GM18870 (cell line): Measurements from ENCODE around the gene MOB1A.
"Not testable (repeated sequence)": the region's sequence is repeated elsewhere in the genome, so short reads cannot be mapped to it uniquely, and the experiment has no call there.

Experiments used
- ATAC-seq: cut with Tn5 transposase; IDR thresholded peaks from one replicate; pipeline ENCODE4 v1.9.1; 2021; ENCODE audit warnings: moderate library complexity; ENCODE audit not compliant: unreplicated experiment

Gene MOB1A

GRCh38 chr2:74178211-74179062 is at the start of gene MOB1A:
Gene MOB1A, minus strand, starts transcription at chr2:74178879. Its CDS starts 205 bp downstream, at chr2:74178674.
- peak; percentile 73 for ATAC-seq

- ATAC-seq, result no peak
Observed at GRCh38 chr2:74227646-74228045, 49.0 kb upstream of the MOB1A start.

- ATAC-seq, result no peak
Observed at GRCh38 chr2:74226648-74227213, 48.1 kb upstream of the MOB1A start.

- no peak for ATAC-seq
Observed at GRCh38 chr2:74225698-74226459, 47.2 kb upstream of the MOB1A start.

- no peak for ATAC-seq
Observed at GRCh38 chr2:74223941-74224770, 45.5 kb upstream of the MOB1A start.

GRCh38 chr2:74222300-74222650 is 43.6 kb upstream of the MOB1A start:
- no peak for ATAC-seq

GRCh38 chr2:74221604-74222299 is 43.1 kb upstream of the MOB1A start:
- no peak for ATAC-seq

GRCh38 chr2:74221091-74221490 is 42.4 kb upstream of the MOB1A start:
- ATAC-seq, result no peak

GRCh38 chr2:74219846-74220486 is 41.3 kb upstream of the MOB1A start:
- ATAC-seq, result no peak

- no peak for ATAC-seq
Observed at GRCh38 chr2:74216642-74217041, 38.0 kb upstream of the MOB1A start.

GRCh38 chr2:74215771-74216170 is 37.1 kb upstream of the MOB1A start:
- not testable (repeated sequence) for ATAC-seq

GRCh38 chr2:74212702-74213410 is 34.2 kb upstream of the MOB1A start:
- ATAC-seq, result no peak

- ATAC-seq, result peak; percentile 61
Observed at GRCh38 chr2:74206180-74206688, 27.6 kb upstream of the MOB1A start.

GRCh38 chr2:74205596-74205995 is 26.9 kb upstream of the MOB1A start:
- no peak for ATAC-seq

- no peak for ATAC-seq
Observed at GRCh38 chr2:74205113-74205512, 26.4 kb upstream of the MOB1A start.

GRCh38 chr2:74204436-74204835 is 25.8 kb upstream of the MOB1A start:
- ATAC-seq, result no peak

- no peak for ATAC-seq
Observed at GRCh38 chr2:74201596-74201995, 22.9 kb upstream of the MOB1A start.

GRCh38 chr2:74201196-74201595 is 22.5 kb upstream of the MOB1A start:
- no peak for ATAC-seq

GRCh38 chr2:74199871-74200305 is 21.2 kb upstream of the MOB1A start:
- no peak for ATAC-seq
